Mesenteric fat pad (tissue), 1 donor: ENCODE results near the gene PRKAG2. TPM values are rescaled to one million over a fixed set of nuclear protein-coding genes. Genes with fewer than 3 reads are reported as not detected.

ENCODE experiments used
- DNase-seq: peaks from one replicate; pipeline ENCODE4 v3.0.0-alpha.2; 2020; ENCODE audit warnings: low spot score
- total RNA-seq: library from RNA; stranded (reverse); fragmentation: NEBNext Ultra II Directional; extraction: Animal tissue kit (Norgen Biotek cat#: 25700); gene quantifications from one replicate; pipeline ENCODE4 v1.2.1, GENCODE V29; 2021
- donor health status: DM: yes; HTN: yes; CAD: no.

PRKAG2 gene
- total RNA-seq, 1 donor from 2014 or later = 61.2 TPM

- DNase-seq = no peak
Measured at GRCh38 chr7:151631570-151631952, 245.4 kb downstream of the PRKAG2 start.

GRCh38 chr7:151630851-151631569 is 245.9 kb downstream of the PRKAG2 start:
- DNase-seq = no peak

GRCh38 chr7:151630358-151630757 is 246.6 kb downstream of the PRKAG2 start:
- no peak for DNase-seq

GRCh38 chr7:151629713-151630272 is 247.1 kb downstream of the PRKAG2 start:
- no peak for DNase-seq

- DNase-seq = no peak
Measured at GRCh38 chr7:151628846-151629604, 247.9 kb downstream of the PRKAG2 start.

- no peak for DNase-seq
Measured at GRCh38 chr7:151626422-151627115, 250.3 kb downstream of the PRKAG2 start.

GRCh38 chr7:151625606-151626005 is 251.3 kb downstream of the PRKAG2 start:
- no peak for DNase-seq

GRCh38 chr7:151624246-151624928 is 252.5 kb downstream of the PRKAG2 start:
- no peak for DNase-seq

GRCh38 chr7:151623766-151624165 is 253.1 kb downstream of the PRKAG2 start:
- DNase-seq = no peak

GRCh38 chr7:151621961-151622360 is 255.0 kb downstream of the PRKAG2 start:
- no peak for DNase-seq

- no peak for DNase-seq
Measured at GRCh38 chr7:151616443-151617213, 260.3 kb downstream of the PRKAG2 start.

GRCh38 chr7:151615784-151616183 is 261.1 kb downstream of the PRKAG2 start:
- no peak for DNase-seq

- DNase-seq = no peak
Measured at GRCh38 chr7:151615058-151615457, 261.9 kb downstream of the PRKAG2 start.

GRCh38 chr7:151614019-151614418 is 262.9 kb downstream of the PRKAG2 start:
- no peak for DNase-seq

GRCh38 chr7:151611878-151612277 is 265.0 kb downstream of the PRKAG2 start:
- DNase-seq = no peak

GRCh38 chr7:151611041-151611440 is 265.9 kb downstream of the PRKAG2 start:
- DNase-seq = no peak

GRCh38 chr7:151608031-151608551 is 268.8 kb downstream of the PRKAG2 start:
- no peak for DNase-seq

- DNase-seq = no peak
Measured at GRCh38 chr7:151607464-151607867, 269.4 kb downstream of the PRKAG2 start.

- no peak for DNase-seq
Measured at GRCh38 chr7:151603951-151604350, 273.0 kb downstream of the PRKAG2 start.
